GM20431 (cell line): ENCODE data around the gene SLC7A10.

Experiments used
- in situ Hi-C: fragments of 300-500 bp; cut with MseI, MboI; formaldehyde crosslinking; loops from one replicate; pipeline ENCODE4 v1.15.0; 2020; ENCODE audit warnings: low sequenced_read_pairs; ENCODE audit not compliant: unreplicated experiment

The SLC7A10 gene

GRCh38 chr19:33159893-33160292, 65.8 kb downstream of the SLC7A10 start:
- in situ Hi-C loops, result no loop called here

GRCh38 chr19:33159149-33159548, 66.5 kb downstream of the SLC7A10 start:
- in situ Hi-C loops, result no loop called here
